ENCODE data around the gene PASK. TPM values are rescaled to one million over a fixed set of nuclear protein-coding genes. Genes with fewer than 3 reads are reported as not detected.

The PASK gene
- polyA plus RNA-seq, 1 experiment, result 2.0 TPM

DNA sequence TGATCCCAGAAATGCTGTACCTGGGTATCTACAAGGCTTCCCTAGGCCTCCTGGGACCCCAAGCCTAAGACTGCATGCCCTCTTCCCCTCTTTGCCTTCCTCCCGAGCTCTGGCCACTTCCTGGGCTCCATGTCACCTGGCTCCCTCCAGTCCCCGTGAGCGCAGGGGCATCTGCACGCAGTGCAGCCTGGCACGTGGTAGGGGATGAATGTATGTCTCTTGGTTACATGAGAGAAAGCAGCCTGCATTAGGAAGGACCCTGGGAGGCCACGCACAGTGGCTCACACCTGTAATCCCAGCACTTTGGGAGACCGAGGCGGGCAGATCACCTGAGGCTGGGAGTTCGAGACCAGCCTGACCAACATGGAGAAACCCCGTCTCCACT is 15.8 kb downstream of the PASK start:
- DNase-seq (ENCODE audit: low read depth, low spot score), result no peak
- ChIA-PET POLR2A (no interaction called here), CTCF (no interaction called here)
- no peak overlapping the region for H3K27ac ChIP-seq (ENCODE audit: low read depth, low read length)
- TF ChIP-seq, protein P1, sequence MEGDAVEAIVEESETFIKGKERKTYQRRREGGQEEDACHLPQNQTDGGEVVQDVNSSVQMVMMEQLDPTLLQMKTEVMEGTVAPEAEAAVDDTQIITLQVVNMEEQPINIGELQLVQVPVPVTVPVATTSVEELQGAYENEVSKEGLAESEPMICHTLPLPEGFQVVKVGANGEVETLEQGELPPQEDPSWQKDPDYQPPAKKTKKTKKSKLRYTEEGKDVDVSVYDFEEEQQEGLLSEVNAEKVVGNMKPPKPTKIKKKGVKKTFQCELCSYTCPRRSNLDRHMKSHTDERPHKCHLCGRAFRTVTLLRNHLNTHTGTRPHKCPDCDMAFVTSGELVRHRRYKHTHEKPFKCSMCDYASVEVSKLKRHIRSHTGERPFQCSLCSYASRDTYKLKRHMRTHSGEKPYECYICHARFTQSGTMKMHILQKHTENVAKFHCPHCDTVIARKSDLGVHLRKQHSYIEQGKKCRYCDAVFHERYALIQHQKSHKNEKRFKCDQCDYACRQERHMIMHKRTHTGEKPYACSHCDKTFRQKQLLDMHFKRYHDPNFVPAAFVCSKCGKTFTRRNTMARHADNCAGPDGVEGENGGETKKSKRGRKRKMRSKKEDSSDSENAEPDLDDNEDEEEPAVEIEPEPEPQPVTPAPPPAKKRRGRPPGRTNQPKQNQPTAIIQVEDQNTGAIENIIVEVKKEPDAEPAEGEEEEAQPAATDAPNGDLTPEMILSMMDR (IDR thresholded peaks at IDR 0.05; ENCODE audit: low read depth, low read length), result no peak
- no peak overlapping the region for H3K4me3 ChIP-seq (ENCODE audit: low read depth, low read length)
- H3K9me3 ChIP-seq (ENCODE audit: control insufficient read depth, insufficient read depth, low read length), result no peaks in the 10 kb centered on the region
- H3K27me3 ChIP-seq (ENCODE audit: control insufficient read depth, insufficient read depth, low read length), result no peaks in the 10 kb centered on the region

DNA sequence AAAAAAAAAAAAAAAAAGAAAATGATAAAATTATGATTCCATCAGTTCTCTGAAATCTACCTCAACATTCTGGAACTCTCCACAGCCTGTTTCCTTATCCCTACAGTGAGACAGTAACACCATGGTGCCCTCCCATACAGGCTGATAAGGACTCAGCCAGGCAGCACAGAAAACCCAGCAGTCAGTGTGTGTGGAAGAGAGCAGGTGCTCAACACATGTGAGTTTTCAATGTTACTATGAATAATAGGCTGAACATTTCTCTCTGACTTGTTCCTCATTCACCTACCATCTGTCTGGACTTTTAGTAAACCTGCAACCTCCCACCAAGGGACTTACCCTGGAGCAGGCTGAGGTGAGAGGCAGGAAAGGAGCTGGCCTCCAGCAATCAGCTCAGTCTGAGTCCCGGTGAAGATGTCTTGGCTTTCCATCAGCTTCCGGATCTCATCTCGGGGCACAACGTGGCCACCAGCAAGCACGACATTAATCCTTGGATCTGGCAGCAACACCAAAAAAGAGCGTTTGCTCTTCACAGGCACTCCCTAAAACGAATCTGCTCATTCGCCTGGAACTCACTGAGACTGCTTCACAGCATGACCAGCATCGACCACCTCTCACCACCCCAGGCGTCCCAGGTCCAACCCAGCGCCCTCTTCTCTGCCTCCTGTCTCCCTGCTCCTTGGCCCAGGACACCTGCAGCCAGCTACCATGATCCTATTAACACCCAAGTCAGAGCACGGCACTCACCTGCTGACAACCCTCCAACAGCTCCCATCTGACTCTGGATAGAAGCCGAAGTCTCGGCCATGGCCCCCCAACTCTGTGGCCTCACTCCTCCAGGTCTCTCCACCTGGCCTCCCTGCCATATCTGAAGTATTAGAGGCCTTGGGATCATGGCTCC is 16.5 kb downstream of the PASK start:
- DNase-seq (ENCODE audit: low read depth, low spot score), result no peak
- Histone ChIP-seq H3K27me3 (ENCODE audit: control insufficient read depth, insufficient read depth, low read length) (no peaks in the 10 kb centered on the region), H3K9me3 (ENCODE audit: control insufficient read depth, insufficient read depth, low read length) (no peaks in the 10 kb centered on the region), H3K4me3 (ENCODE audit: low read depth, low read length) (no peak overlapping the region), H3K27ac (ENCODE audit: low read depth, low read length) (no peak overlapping the region)
- TF ChIP-seq, protein P1 (IDR thresholded peaks at IDR 0.05; ENCODE audit: low read depth, low read length), result no peak
- ChIA-PET POLR2A (no interaction called here), CTCF (interaction anchor here (0.8 kb wide), 1 partner anchor 43 kb away, joined by 7 read pairs; no protein-coding TSS in a partner anchor)

DNA sequence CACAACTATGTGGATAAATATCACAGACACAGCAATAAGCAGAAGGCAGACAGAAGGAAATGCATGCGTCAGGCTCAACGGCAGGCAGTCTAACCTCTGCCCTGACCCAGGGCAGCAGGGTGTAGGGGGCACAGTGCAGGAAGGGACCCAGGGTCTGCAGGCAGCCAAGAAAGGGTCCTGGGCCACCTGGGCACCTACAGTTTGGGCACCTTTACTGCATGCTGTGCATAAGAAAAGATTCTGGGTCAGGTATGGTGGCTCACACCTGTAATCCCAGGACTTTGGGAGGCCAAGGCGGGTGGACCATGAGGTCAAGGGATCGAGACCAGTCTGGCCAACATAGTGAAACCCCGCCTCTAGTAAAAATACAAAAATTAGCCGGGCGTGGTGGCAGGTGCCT is 17.7 kb downstream of the PASK start:
- TF ChIP-seq, protein P1 (IDR thresholded peaks at IDR 0.05; ENCODE audit: low read depth, low read length), result no peak
- CTCF ChIA-PET, result interaction anchor here (0.8 kb wide), 1 partner anchor 42 kb away, joined by 7 read pairs; no protein-coding TSS in a partner anchor

DNA sequence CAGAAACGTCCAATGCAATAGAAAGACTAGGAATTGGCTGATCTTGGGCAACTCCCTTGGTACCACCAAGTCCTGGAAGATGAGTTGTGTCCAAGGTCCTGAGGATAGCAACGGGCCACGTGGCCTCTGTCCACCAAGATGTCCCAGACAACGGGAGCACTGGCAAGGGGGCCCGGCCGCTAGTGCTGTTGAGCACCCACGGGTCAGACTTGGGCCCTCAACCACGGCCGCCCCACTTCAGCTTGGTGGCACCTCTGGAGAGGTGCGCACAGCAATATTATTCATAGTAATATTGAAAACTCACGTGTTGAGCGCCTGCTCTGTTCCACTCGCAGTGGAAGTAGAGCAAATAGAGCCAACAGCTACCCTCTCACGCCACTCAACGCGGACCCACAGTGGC is 19.0 kb downstream of the PASK start:
- no peak overlapping the region for H3K4me3 ChIP-seq (ENCODE audit: low read depth, low read length)
- no peaks in the 10 kb centered on the region for H3K27me3 ChIP-seq (ENCODE audit: control insufficient read depth, insufficient read depth, low read length)
- H3K27ac ChIP-seq (ENCODE audit: low read depth, low read length), result no peak overlapping the region
- ChIA-PET CTCF (interaction anchor here (1.1 kb wide), 1 partner anchor 52 kb away, joined by 5 read pairs; no protein-coding TSS in a partner anchor), POLR2A (no interaction called here)
- no peak for DNase-seq (ENCODE audit: low read depth, low spot score)
- TF ChIP-seq, protein P1 (IDR thresholded peaks at IDR 0.05; ENCODE audit: low read depth, low read length), result no peak
- no peaks in the 10 kb centered on the region; the same call in 1 of the 2 replicates for H3K9me3 ChIP-seq (ENCODE audit: control insufficient read depth, insufficient read depth, low read length)

More for the DNA sequence above, 17.7 kb downstream of the PASK start:
- POLR2A ChIA-PET, result no interaction called here
- Histone ChIP-seq H3K27ac (ENCODE audit: low read depth, low read length) (no peak overlapping the region), H3K4me3 (ENCODE audit: low read depth, low read length) (no peak overlapping the region), H3K27me3 (ENCODE audit: control insufficient read depth, insufficient read depth, low read length) (no peaks in the 10 kb centered on the region), H3K9me3 (ENCODE audit: control insufficient read depth, insufficient read depth, low read length) (no peaks in the 10 kb centered on the region)
- DNase-seq (ENCODE audit: low read depth, low spot score), result no peak
